ENCODE measurements around the gene IFI44L. TPM values are rescaled to one million over a fixed set of nuclear protein-coding genes. Genes with fewer than 3 reads are reported as not detected.
A peak's percentile ranks its signal among the peaks of the same experiment; 100 is the strongest.

The IFI44L gene
- total RNA-seq, 2 donors from 2014 or later: 21.0 to 25.2 TPM

GRCh38 chr1:78650114-78650660 lies 29.9 kb downstream of the IFI44L start:
- DNase-seq (no peak), ATAC-seq (peak; percentile 7)
- no peaks in the 10 kb centered on the region for H3K9me3 ChIP-seq (ENCODE audit: control insufficient read depth, low read length, poor library complexity, severe bottlenecking)
- peaks cover 35% of the 10 kb centered on the region for H3K4me1 Mint-ChIP-seq
- H3K36me3 Mint-ChIP-seq (ENCODE audit: low read depth): no peaks in the 10 kb centered on the region
- no peaks in the 10 kb centered on the region for H3K27me3 Mint-ChIP-seq
- H3K27ac Mint-ChIP-seq: peak overlapping the region; percentile 94
- H3K4me3 Mint-ChIP-seq: peak overlapping the region; percentile 93

- no peak for DNase-seq
- peak overlapping the region; percentile 94 for H3K27ac Mint-ChIP-seq
- peak; percentile 58 for ATAC-seq
- no peaks in the 10 kb centered on the region for H3K27me3 Mint-ChIP-seq
- peaks cover 37% of the 10 kb centered on the region for H3K4me1 Mint-ChIP-seq
- peaks cover 4% of the 10 kb centered on the region for H3K36me3 Mint-ChIP-seq (ENCODE audit: low read depth)
- peak overlapping the region; percentile 93 for H3K4me3 Mint-ChIP-seq
- no peaks in the 10 kb centered on the region for H3K9me3 ChIP-seq (ENCODE audit: control insufficient read depth, low read length, poor library complexity, severe bottlenecking)
Observed at GRCh38 chr1:78651241-78651640, 31.0 kb downstream of the IFI44L start.

- no peaks in the 10 kb centered on the region for H3K9me3 ChIP-seq (ENCODE audit: control insufficient read depth, low read length, poor library complexity, severe bottlenecking)
- Mint-ChIP-seq H3K27me3 (no peaks in the 10 kb centered on the region), H3K4me1 (peaks cover 31% of the 10 kb centered on the region), H3K36me3 (ENCODE audit: low read depth) (peaks cover 4% of the 10 kb centered on the region), H3K4me3 (peak overlapping the region; percentile 93), H3K27ac (peak overlapping the region; percentile 94)
- no peak for DNase-seq
- no peak for ATAC-seq
Observed at GRCh38 chr1:78652019-78652560, 31.8 kb downstream of the IFI44L start.

- Mint-ChIP-seq H3K27ac (peak overlapping the region; percentile 71), H3K4me1 (peaks cover 40% of the 10 kb centered on the region)
Observed at GRCh38 chr1:78658901-78659300, 38.7 kb downstream of the IFI44L start.

GRCh38 chr1:78663923-78664322 lies 43.7 kb downstream of the IFI44L start:
- Mint-ChIP-seq H3K27ac (peak overlapping the region; percentile 62), H3K4me1 (peaks cover 23% of the 10 kb centered on the region)
- DNase-seq: no peak

More at GRCh38 chr1:78658901-78659300, 38.7 kb downstream of the IFI44L start:
- no peaks in the 10 kb centered on the region for H3K27me3 Mint-ChIP-seq
- no peak overlapping the region for H3K4me3 Mint-ChIP-seq
- ATAC-seq (no peak), DNase-seq (no peak)
- H3K9me3 ChIP-seq (ENCODE audit: control insufficient read depth, low read length, poor library complexity, severe bottlenecking): no peaks in the 10 kb centered on the region
- peaks cover 30% of the 10 kb centered on the region for H3K36me3 Mint-ChIP-seq (ENCODE audit: low read depth)

GRCh38 chr1:78664763-78665162 lies 44.5 kb downstream of the IFI44L start:
- no peaks in the 10 kb centered on the region for H3K9me3 ChIP-seq (ENCODE audit: control insufficient read depth, low read length, poor library complexity, severe bottlenecking)
- Mint-ChIP-seq H3K27ac (no peak overlapping the region), H3K4me3 (no peak overlapping the region), H3K36me3 (ENCODE audit: low read depth) (peaks cover 18% of the 10 kb centered on the region), H3K4me1 (peaks cover 17% of the 10 kb centered on the region), H3K27me3 (no peaks in the 10 kb centered on the region)
- DNase-seq (no peak), ATAC-seq (no peak)

More at GRCh38 chr1:78663923-78664322, 43.7 kb downstream of the IFI44L start:
- ATAC-seq: no peak
- Mint-ChIP-seq H3K36me3 (ENCODE audit: low read depth) (peaks cover 24% of the 10 kb centered on the region), H3K27me3 (no peaks in the 10 kb centered on the region), H3K4me3 (no peak overlapping the region)
- H3K9me3 ChIP-seq (ENCODE audit: control insufficient read depth, low read length, poor library complexity, severe bottlenecking): no peaks in the 10 kb centered on the region

GRCh38 chr1:78665809-78666208 lies 45.6 kb downstream of the IFI44L start:
- Mint-ChIP-seq H3K27ac (no peak overlapping the region), H3K4me3 (no peak overlapping the region), H3K36me3 (ENCODE audit: low read depth) (peaks cover 15% of the 10 kb centered on the region), H3K27me3 (no peaks in the 10 kb centered on the region), H3K4me1 (peaks cover 19% of the 10 kb centered on the region)
- ATAC-seq: no peak
- DNase-seq: no peak
- no peaks in the 10 kb centered on the region for H3K9me3 ChIP-seq (ENCODE audit: control insufficient read depth, low read length, poor library complexity, severe bottlenecking)

- H3K4me1 Mint-ChIP-seq: peaks cover 19% of the 10 kb centered on the region
- no peak overlapping the region for H3K4me3 Mint-ChIP-seq
- no peaks in the 10 kb centered on the region for H3K9me3 ChIP-seq (ENCODE audit: control insufficient read depth, low read length, poor library complexity, severe bottlenecking)
- no peak overlapping the region for H3K27ac Mint-ChIP-seq
- peaks cover 9% of the 10 kb centered on the region for H3K36me3 Mint-ChIP-seq (ENCODE audit: low read depth)
- no peak for ATAC-seq
- no peak for DNase-seq
- no peaks in the 10 kb centered on the region for H3K27me3 Mint-ChIP-seq
Observed at GRCh38 chr1:78667939-78668338, 47.7 kb downstream of the IFI44L start.

- Mint-ChIP-seq H3K27ac (no peak overlapping the region), H3K4me1 (peaks cover 16% of the 10 kb centered on the region), H3K27me3 (no peaks in the 10 kb centered on the region), H3K36me3 (ENCODE audit: low read depth) (peaks cover 4% of the 10 kb centered on the region), H3K4me3 (no peak overlapping the region)
- ATAC-seq: no peak
- no peaks in the 10 kb centered on the region for H3K9me3 ChIP-seq (ENCODE audit: control insufficient read depth, low read length, poor library complexity, severe bottlenecking)
- DNase-seq: no peak
Observed at GRCh38 chr1:78668427-78668826, 48.2 kb downstream of the IFI44L start.

- H3K9me3 ChIP-seq (ENCODE audit: control insufficient read depth, low read length, poor library complexity, severe bottlenecking): no peaks in the 10 kb centered on the region
- no peak for DNase-seq
- no peak overlapping the region for H3K27ac Mint-ChIP-seq
- H3K27me3 Mint-ChIP-seq: no peaks in the 10 kb centered on the region
- H3K4me3 Mint-ChIP-seq: no peak overlapping the region
- no peak for ATAC-seq
- peaks cover 12% of the 10 kb centered on the region for H3K4me1 Mint-ChIP-seq
- no peaks in the 10 kb centered on the region for H3K36me3 Mint-ChIP-seq (ENCODE audit: low read depth)
Observed at GRCh38 chr1:78672428-78672827, 52.2 kb downstream of the IFI44L start.

- Mint-ChIP-seq H3K27ac (no peak overlapping the region), H3K4me3 (no peak overlapping the region), H3K4me1 (peaks cover 16% of the 10 kb centered on the region), H3K27me3 (peaks cover 6% of the 10 kb centered on the region), H3K36me3 (ENCODE audit: low read depth) (no peaks in the 10 kb centered on the region)
- peak in 1 of 3 donors; percentile 7 for DNase-seq
- no peaks in the 10 kb centered on the region for H3K9me3 ChIP-seq (ENCODE audit: control insufficient read depth, low read length, poor library complexity, severe bottlenecking)
- ATAC-seq: no peak
Observed at GRCh38 chr1:78673120-78673519, 52.9 kb downstream of the IFI44L start.

GRCh38 chr1:78676347-78676982 lies 56.2 kb downstream of the IFI44L start:
- Mint-ChIP-seq H3K4me3 (no peak overlapping the region), H3K36me3 (ENCODE audit: low read depth) (no peaks in the 10 kb centered on the region)
- ATAC-seq: peak; percentile 60

GRCh38 chr1:78676993-78677392 lies 56.7 kb downstream of the IFI44L start:
- DNase-seq (no peak), ATAC-seq (no peak)
- H3K36me3 Mint-ChIP-seq (ENCODE audit: low read depth): no peaks in the 10 kb centered on the region
- H3K9me3 ChIP-seq (ENCODE audit: control insufficient read depth, low read length, poor library complexity, severe bottlenecking): no peaks in the 10 kb centered on the region
- peaks cover 14% of the 10 kb centered on the region for H3K27me3 Mint-ChIP-seq
- no peak overlapping the region for H3K27ac Mint-ChIP-seq
- H3K4me3 Mint-ChIP-seq: no peak overlapping the region
- peaks cover 10% of the 10 kb centered on the region for H3K4me1 Mint-ChIP-seq

More at GRCh38 chr1:78676347-78676982, 56.2 kb downstream of the IFI44L start:
- no peaks in the 10 kb centered on the region for H3K9me3 ChIP-seq (ENCODE audit: control insufficient read depth, low read length, poor library complexity, severe bottlenecking)
- peak in 1 of 3 donors; percentile 35 for DNase-seq
- H3K27me3 Mint-ChIP-seq: peaks cover 14% of the 10 kb centered on the region
- H3K4me1 Mint-ChIP-seq: peaks cover 12% of the 10 kb centered on the region
- H3K27ac Mint-ChIP-seq: no peak overlapping the region

GRCh38 chr1:78677788-78678187 lies 57.5 kb downstream of the IFI44L start:
- peaks cover 10% of the 10 kb centered on the region for H3K4me1 Mint-ChIP-seq
- no peak overlapping the region for H3K4me3 Mint-ChIP-seq
- H3K27me3 Mint-ChIP-seq: peaks cover 19% of the 10 kb centered on the region
- no peaks in the 10 kb centered on the region for H3K9me3 ChIP-seq (ENCODE audit: control insufficient read depth, low read length, poor library complexity, severe bottlenecking)
- H3K27ac Mint-ChIP-seq: no peak overlapping the region
- ATAC-seq: no peak
- no peaks in the 10 kb centered on the region for H3K36me3 Mint-ChIP-seq (ENCODE audit: low read depth)
- no peak for DNase-seq

Data from T-helper 17 cell (primary cell).